DOHH2 (cell line): ENCODE data around the gene PLEKHA1.

Source experiments
- H3F3A ChIP-seq: fragments of 200-600 bp; sonication (generic), shearing (Covaris generic); 2 replicates; pipeline ENCODE4 v1.6.0; 2016; ENCODE audit warnings: antibody characterized with exemption, mild to moderate bottlenecking; ENCODE audit not compliant: control insufficient read depth, insufficient read depth
- H3K27ac ChIP-seq: fragments of 200-600 bp; sonication (generic); 2 replicates; pipeline ENCODE4 v1.5.1; 2014; ENCODE audit warnings: low read depth, mild to moderate bottlenecking, low read length, moderate library complexity
- H3K27me3 ChIP-seq: fragments of 200-600 bp; sonication (generic); 2 replicates; pipeline ENCODE4 v1.6.1; 2014; ENCODE audit warnings: mild to moderate bottlenecking, low read length, mixed read lengths; ENCODE audit not compliant: control insufficient read depth
- H3K36me3 ChIP-seq: fragments of 200-600 bp; sonication (generic); 2 replicates; pipeline ENCODE4 v1.6.1; 2014; ENCODE audit warnings: mild to moderate bottlenecking, low read length, moderate library complexity, mixed read lengths; ENCODE audit not compliant: control insufficient read depth
- H3K4me1 ChIP-seq: fragments of 200-600 bp; sonication (generic); 2 replicates; pipeline ENCODE4 v1.6.1; 2014; ENCODE audit warnings: mild to moderate bottlenecking, low read length, mixed read lengths; ENCODE audit not compliant: control insufficient read depth
- H3K4me2 ChIP-seq: fragments of 200-600 bp; sonication (generic); 2 replicates; pipeline ENCODE4 v1.6.0; 2014; ENCODE audit warnings: mild to moderate bottlenecking, low read length, moderate library complexity
- H3K4me3 ChIP-seq: fragments of 200-600 bp; sonication (generic); 2 replicates; pipeline ENCODE4 v1.5.1; 2014; ENCODE audit warnings: mild to moderate bottlenecking, low read length, mixed read lengths
- H3K79me2 ChIP-seq: fragments of 200-600 bp; sonication (generic); 2 replicates; pipeline ENCODE4 v1.6.1; 2014; ENCODE audit warnings: mild to moderate bottlenecking, low read length, mixed read lengths; ENCODE audit not compliant: control insufficient read depth
- H3K9me2 ChIP-seq: fragments of 200-600 bp; sonication (generic); replicated peaks from 2 replicates; pipeline ENCODE4 v1.6.1; 2014; ENCODE audit warnings: mild to moderate bottlenecking, low read length, mixed read lengths; ENCODE audit not compliant: control insufficient read depth
- H3K9me3 ChIP-seq: fragments of 200-600 bp; sonication (generic); 2 replicates; pipeline ENCODE4 v1.6.1; 2014; ENCODE audit warnings: antibody characterized with exemption, low read length, mixed read lengths; ENCODE audit not compliant: control insufficient read depth, insufficient read depth
- H4K20me1 ChIP-seq: fragments of 200-600 bp; sonication (generic); 2 replicates; pipeline ENCODE4 v1.6.0; 2014; ENCODE audit warnings: low read depth, mild to moderate bottlenecking, antibody characterized with exemption, low read length, moderate library complexity; ENCODE audit not compliant: control insufficient read depth, insufficient read depth
- EZH2phosphoT487 ChIP-seq: fragments of 200-600 bp; sonication (generic); IDR thresholded peaks from 2 replicates; pipeline ENCODE4 v1.6.1; 2017; ENCODE audit warnings: borderline replicate concordance, mild to moderate bottlenecking, antibody characterized with exemption, low read length, moderate library complexity, mixed read lengths
- TF ChIP-seq, protein P1 (sequence below): fragments of 200-600 bp; sonication (generic); IDR thresholded peaks from one replicate; pipeline ENCODE4 v1.5.1; 2014; ENCODE audit warnings: antibody characterized with exemption, mild to moderate bottlenecking, low read depth, low read length; ENCODE audit not compliant: poor library complexity, severe bottlenecking

PLEKHA1 gene

DNA sequence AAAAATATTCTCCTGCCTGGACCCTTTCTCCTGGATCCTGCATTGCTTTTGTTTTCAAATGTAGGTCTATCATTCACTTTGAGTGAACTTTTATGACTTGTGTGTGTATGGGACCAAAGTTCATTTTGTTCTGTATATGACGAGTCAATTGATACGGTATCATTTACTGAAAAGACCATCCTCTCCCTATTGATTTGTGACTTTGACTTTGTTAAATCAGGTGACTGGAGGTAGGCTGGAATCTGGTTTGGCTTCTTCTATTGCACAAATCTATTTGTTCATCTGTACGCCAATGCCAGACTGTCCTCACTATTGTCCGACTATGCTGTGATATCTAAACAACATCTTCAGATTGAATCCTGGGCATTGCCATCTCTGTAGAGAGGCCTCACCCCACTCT, 74.6 kb downstream of the PLEKHA1 start:
- no peaks in the 10 kb centered on the region for H3K4me1 ChIP-seq

GRCh38 chr10:122450353-122450990, 76.0 kb downstream of the PLEKHA1 start:
- no peak for TF ChIP-seq EZH2phosphoT487
- TF ChIP-seq, protein P1, sequence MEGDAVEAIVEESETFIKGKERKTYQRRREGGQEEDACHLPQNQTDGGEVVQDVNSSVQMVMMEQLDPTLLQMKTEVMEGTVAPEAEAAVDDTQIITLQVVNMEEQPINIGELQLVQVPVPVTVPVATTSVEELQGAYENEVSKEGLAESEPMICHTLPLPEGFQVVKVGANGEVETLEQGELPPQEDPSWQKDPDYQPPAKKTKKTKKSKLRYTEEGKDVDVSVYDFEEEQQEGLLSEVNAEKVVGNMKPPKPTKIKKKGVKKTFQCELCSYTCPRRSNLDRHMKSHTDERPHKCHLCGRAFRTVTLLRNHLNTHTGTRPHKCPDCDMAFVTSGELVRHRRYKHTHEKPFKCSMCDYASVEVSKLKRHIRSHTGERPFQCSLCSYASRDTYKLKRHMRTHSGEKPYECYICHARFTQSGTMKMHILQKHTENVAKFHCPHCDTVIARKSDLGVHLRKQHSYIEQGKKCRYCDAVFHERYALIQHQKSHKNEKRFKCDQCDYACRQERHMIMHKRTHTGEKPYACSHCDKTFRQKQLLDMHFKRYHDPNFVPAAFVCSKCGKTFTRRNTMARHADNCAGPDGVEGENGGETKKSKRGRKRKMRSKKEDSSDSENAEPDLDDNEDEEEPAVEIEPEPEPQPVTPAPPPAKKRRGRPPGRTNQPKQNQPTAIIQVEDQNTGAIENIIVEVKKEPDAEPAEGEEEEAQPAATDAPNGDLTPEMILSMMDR: no peak
- Histone ChIP-seq H3K9me2 (no peaks in the 10 kb centered on the region), H3F3A (no peaks in the 10 kb centered on the region), H3K4me2 (no peak overlapping the region), H3K27ac (no peak overlapping the region), H3K36me3 (no peaks in the 10 kb centered on the region), H3K27me3 (0 out of 2 replicates have a peak, but pooled peaks cover 3% of the 10 kb centered on the region), H3K9me3 (no peaks in the 10 kb centered on the region), H3K4me3 (no peak overlapping the region), H3K79me2 (no peaks in the 10 kb centered on the region), H4K20me1 (no peaks in the 10 kb centered on the region), H3K4me1 (no peaks in the 10 kb centered on the region)

More for the DNA sequence above, 74.6 kb downstream of the PLEKHA1 start:
- no peak overlapping the region for H3K4me3 ChIP-seq
- peaks cover 9% of the 10 kb centered on the region; the same call in 1 of the 2 replicates for H3K27me3 ChIP-seq
- no peaks in the 10 kb centered on the region for H3K36me3 ChIP-seq
- no peak overlapping the region for H3K27ac ChIP-seq
- H3K79me2 ChIP-seq: no peaks in the 10 kb centered on the region
- H3F3A ChIP-seq: no peaks in the 10 kb centered on the region
- H3K4me2 ChIP-seq: no peak overlapping the region
- no peaks in the 10 kb centered on the region for H3K9me3 ChIP-seq
- no peaks in the 10 kb centered on the region for H3K9me2 ChIP-seq
- TF ChIP-seq, protein P1: no peak
- no peak for TF ChIP-seq EZH2phosphoT487
- no peaks in the 10 kb centered on the region for H4K20me1 ChIP-seq

GRCh38 chr10:122454071-122454470, 79.6 kb downstream of the PLEKHA1 start:
- H3K4me2 ChIP-seq: no peak overlapping the region
- H4K20me1 ChIP-seq: no peaks in the 10 kb centered on the region
- H3K4me3 ChIP-seq: no peak overlapping the region
- H3K4me1 ChIP-seq: no peaks in the 10 kb centered on the region
- TF ChIP-seq EZH2phosphoT487: no peak
- TF ChIP-seq, protein P1: no peak
- H3F3A ChIP-seq: no peaks in the 10 kb centered on the region
- H3K9me2 ChIP-seq: no peaks in the 10 kb centered on the region
- H3K9me3 ChIP-seq: no peaks in the 10 kb centered on the region
- H3K27me3 ChIP-seq: peaks cover 20% of the 10 kb centered on the region
- no peaks in the 10 kb centered on the region for H3K36me3 ChIP-seq
- no peaks in the 10 kb centered on the region for H3K79me2 ChIP-seq
- no peak overlapping the region for H3K27ac ChIP-seq
